ENCODE measurements around the gene DNAJC10. TPM values are rescaled to one million over a fixed set of nuclear protein-coding genes. Genes with fewer than 3 reads are reported as not detected.

The DNAJC10 gene
- total RNA-seq, 1 donor from 2014 or later: 174 TPM

- Histone ChIP-seq H3F3A (ENCODE audit: low read depth) (peaks cover 4% of the 10 kb centered on the region), H3K4me1 (peaks cover 27% of the 10 kb centered on the region), H3K9ac (no peak overlapping the region), H2AFZ (replicated peaks) (peak overlapping the region; percentile 83), H3K36me3 (no peaks in the 10 kb centered on the region), H3K4me3 (no peak overlapping the region), H3K9me3 (ENCODE audit: low read depth) (no peaks in the 10 kb centered on the region), H4K20me1 (ENCODE audit: low read depth) (no peaks in the 10 kb centered on the region), H3K79me2 (ENCODE audit: low read depth) (no peaks in the 10 kb centered on the region), H3K27me3 (no peaks in the 10 kb centered on the region), H3K4me2 (peak overlapping the region; percentile 39), H3K27ac (no peak overlapping the region)
- Mint-ChIP-seq H3K27ac (no peak overlapping the region), H3K27me3 (ENCODE audit: insufficient read depth, low read depth) (peaks cover 2% of the 10 kb centered on the region), H3K4me1 (peaks cover 13% of the 10 kb centered on the region), H3K36me3 (no peaks in the 10 kb centered on the region), H3K4me3 (no peak overlapping the region), H3K9me3 (no peaks in the 10 kb centered on the region)
- TF ChIP-seq CTCF (IDR thresholded peaks at IDR 0.05) (no peak), EZH2 (IDR thresholded peaks at IDR 0.05) (no peak), EZH2phosphoT487 (IDR thresholded peaks at IDR 0.05) (no peak)
- no peak for DNase-seq (ENCODE audit: low spot score)
Measured at GRCh38 chr2:182826064-182826463, 110.0 kb downstream of the DNAJC10 start.

- no peak for DNase-seq (ENCODE audit: low spot score)
- no peak overlapping the region for H3K4me3 ChIP-seq
- peak overlapping the region; percentile 83 for H2AFZ ChIP-seq (replicated peaks)
- no peak overlapping the region for H3K27ac ChIP-seq
- Mint-ChIP-seq H3K9me3 (no peaks in the 10 kb centered on the region), H3K36me3 (no peaks in the 10 kb centered on the region), H3K4me3 (no peak overlapping the region), H3K4me1 (peaks cover 11% of the 10 kb centered on the region), H3K27me3 (ENCODE audit: insufficient read depth, low read depth) (peaks cover 2% of the 10 kb centered on the region), H3K27ac (no peak overlapping the region)
- peaks cover 4% of the 10 kb centered on the region for H3F3A ChIP-seq (ENCODE audit: low read depth)
- peaks cover 27% of the 10 kb centered on the region for H3K4me1 ChIP-seq
- peak overlapping the region; percentile 39 for H3K4me2 ChIP-seq
- no peaks in the 10 kb centered on the region for H3K27me3 ChIP-seq
- TF ChIP-seq EZH2phosphoT487 (IDR thresholded peaks at IDR 0.05) (no peak), CTCF (IDR thresholded peaks at IDR 0.05) (no peak)
- no peaks in the 10 kb centered on the region for H3K9me3 ChIP-seq (ENCODE audit: low read depth)
- no peaks in the 10 kb centered on the region for H4K20me1 ChIP-seq (ENCODE audit: low read depth)
- H3K36me3 ChIP-seq: no peaks in the 10 kb centered on the region
- H3K9ac ChIP-seq: no peak overlapping the region
- H3K79me2 ChIP-seq (ENCODE audit: low read depth): no peaks in the 10 kb centered on the region
Measured at GRCh38 chr2:182826496-182826895, 110.4 kb downstream of the DNAJC10 start.

GRCh38 chr2:182827182-182827879, 111.3 kb downstream of the DNAJC10 start:
- no peak overlapping the region for H3K9ac ChIP-seq
- H3K36me3 ChIP-seq: no peaks in the 10 kb centered on the region
- no peak overlapping the region for H3K4me3 ChIP-seq
- peaks cover 9% of the 10 kb centered on the region for H3F3A ChIP-seq (ENCODE audit: low read depth)
- TF ChIP-seq CTCF (IDR thresholded peaks at IDR 0.05) (no peak), EZH2 (IDR thresholded peaks at IDR 0.05) (no peak), EZH2phosphoT487 (IDR thresholded peaks at IDR 0.05) (no peak)
- peaks cover 11% of the 10 kb centered on the region for H3K4me1 Mint-ChIP-seq
- H3K27ac Mint-ChIP-seq: no peak overlapping the region
- no peak overlapping the region for H3K4me3 Mint-ChIP-seq
- DNase-seq (ENCODE audit: low spot score): no peak
- peak overlapping the region; percentile 39 for H3K4me2 ChIP-seq
- no peaks in the 10 kb centered on the region for H3K27me3 ChIP-seq
- peaks cover 4% of the 10 kb centered on the region for H3K27me3 Mint-ChIP-seq (ENCODE audit: insufficient read depth, low read depth)
- H3K4me1 ChIP-seq: peaks cover 27% of the 10 kb centered on the region
- no peaks in the 10 kb centered on the region for H3K9me3 ChIP-seq (ENCODE audit: low read depth)
- no peaks in the 10 kb centered on the region for H4K20me1 ChIP-seq (ENCODE audit: low read depth)
- H3K9me3 Mint-ChIP-seq: no peaks in the 10 kb centered on the region
- H3K36me3 Mint-ChIP-seq: peaks cover 3% of the 10 kb centered on the region
- peak overlapping the region; percentile 83 for H2AFZ ChIP-seq (replicated peaks)
- H3K79me2 ChIP-seq (ENCODE audit: low read depth): no peaks in the 10 kb centered on the region
- H3K27ac ChIP-seq: no peak overlapping the region

Data from neural progenitor cell (in vitro differentiated cells).